Keratinocyte (primary cell): Measurements from ENCODE around the gene MRPL50.

Source experiments
- EZH2 ChIP-seq: IDR thresholded peaks from one replicate; pipeline ENCODE4 v1.6.1; 2012; ENCODE audit warnings: inconsistent platforms, mild to moderate bottlenecking, low read length, moderate library complexity
- TF ChIP-seq, protein P1 (sequence below), 3 experiments: IDR thresholded peaks in 1 of 3; conservative IDR thresholded peaks in 1 of 3; optimal IDR thresholded peaks in 1 of 3; 2 replicates in 2 of 3; 3 replicates in 1 of 3; pipeline versions ENCODE3 to v1.5.1; 2011; ENCODE audit warnings: low read length in 3 of 3, mild to moderate bottlenecking in 3 of 3, moderate library complexity in 2 of 3, control low read depth in 1 of 3, inconsistent platforms in 1 of 3; ENCODE audit not compliant: insufficient read depth in 2 of 3; ENCODE audit errors: extremely low read depth in 1 of 3

DNA sequence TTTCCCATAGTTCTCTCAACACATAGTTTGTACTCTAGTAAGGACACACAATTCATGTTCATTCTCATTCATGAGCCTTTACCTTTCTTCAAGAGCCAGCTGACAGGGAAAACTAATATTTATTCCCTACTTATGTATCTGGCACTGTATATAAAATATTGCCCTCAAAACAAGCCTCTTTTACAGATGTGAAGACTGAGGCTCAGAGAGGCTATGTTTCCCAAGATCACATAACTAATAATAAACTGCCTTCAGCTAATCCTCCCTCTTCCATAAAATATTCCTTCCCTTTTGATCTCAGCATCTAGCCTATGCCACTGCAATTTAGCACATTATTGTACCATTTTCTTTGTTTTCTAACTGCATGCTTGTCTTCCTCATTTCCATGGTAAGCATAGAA lies 19.0 kb upstream of the MRPL50 start:
- TF ChIP-seq, protein P1, sequence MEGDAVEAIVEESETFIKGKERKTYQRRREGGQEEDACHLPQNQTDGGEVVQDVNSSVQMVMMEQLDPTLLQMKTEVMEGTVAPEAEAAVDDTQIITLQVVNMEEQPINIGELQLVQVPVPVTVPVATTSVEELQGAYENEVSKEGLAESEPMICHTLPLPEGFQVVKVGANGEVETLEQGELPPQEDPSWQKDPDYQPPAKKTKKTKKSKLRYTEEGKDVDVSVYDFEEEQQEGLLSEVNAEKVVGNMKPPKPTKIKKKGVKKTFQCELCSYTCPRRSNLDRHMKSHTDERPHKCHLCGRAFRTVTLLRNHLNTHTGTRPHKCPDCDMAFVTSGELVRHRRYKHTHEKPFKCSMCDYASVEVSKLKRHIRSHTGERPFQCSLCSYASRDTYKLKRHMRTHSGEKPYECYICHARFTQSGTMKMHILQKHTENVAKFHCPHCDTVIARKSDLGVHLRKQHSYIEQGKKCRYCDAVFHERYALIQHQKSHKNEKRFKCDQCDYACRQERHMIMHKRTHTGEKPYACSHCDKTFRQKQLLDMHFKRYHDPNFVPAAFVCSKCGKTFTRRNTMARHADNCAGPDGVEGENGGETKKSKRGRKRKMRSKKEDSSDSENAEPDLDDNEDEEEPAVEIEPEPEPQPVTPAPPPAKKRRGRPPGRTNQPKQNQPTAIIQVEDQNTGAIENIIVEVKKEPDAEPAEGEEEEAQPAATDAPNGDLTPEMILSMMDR (optimal IDR thresholded peaks at IDR 0.05 in 1 of 3, IDR thresholded peaks at IDR 0.05 in 1 of 3, conservative IDR thresholded peaks at IDR 0.05 in 1 of 3; ENCODE audit: extremely low read depth in 1 of 3, insufficient read depth in 2 of 3, low read length in 3 of 3) = no peak
- no peak for TF ChIP-seq EZH2
